Hepatocyte (in vitro differentiated cells): Measurements from ENCODE around the gene KCNN3.

ENCODE experiments used
- CTCF ChIP-seq: fragments of 200-600 bp; sonication (generic); IDR thresholded peaks from 2 replicates; pipeline ENCODE4 v1.5.1; 2016; ENCODE audit warnings: antibody characterized with exemption, mild to moderate bottlenecking; ENCODE audit not compliant: poor library complexity
- EZH2 ChIP-seq: fragments of 200-600 bp; sonication (generic); IDR thresholded peaks from 2 replicates; pipeline ENCODE4 v1.6.1; 2016; ENCODE audit warnings: antibody characterized with exemption, mild to moderate bottlenecking, borderline replicate concordance
- EZH2phosphoT487 ChIP-seq: fragments of 200-600 bp; sonication (generic); IDR thresholded peaks from one replicate; pipeline ENCODE4 v1.6.1; 2018; ENCODE audit warnings: antibody characterized with exemption, mild to moderate bottlenecking, low read depth, moderate library complexity; ENCODE audit not compliant: unreplicated experiment, severe bottlenecking

DNA sequence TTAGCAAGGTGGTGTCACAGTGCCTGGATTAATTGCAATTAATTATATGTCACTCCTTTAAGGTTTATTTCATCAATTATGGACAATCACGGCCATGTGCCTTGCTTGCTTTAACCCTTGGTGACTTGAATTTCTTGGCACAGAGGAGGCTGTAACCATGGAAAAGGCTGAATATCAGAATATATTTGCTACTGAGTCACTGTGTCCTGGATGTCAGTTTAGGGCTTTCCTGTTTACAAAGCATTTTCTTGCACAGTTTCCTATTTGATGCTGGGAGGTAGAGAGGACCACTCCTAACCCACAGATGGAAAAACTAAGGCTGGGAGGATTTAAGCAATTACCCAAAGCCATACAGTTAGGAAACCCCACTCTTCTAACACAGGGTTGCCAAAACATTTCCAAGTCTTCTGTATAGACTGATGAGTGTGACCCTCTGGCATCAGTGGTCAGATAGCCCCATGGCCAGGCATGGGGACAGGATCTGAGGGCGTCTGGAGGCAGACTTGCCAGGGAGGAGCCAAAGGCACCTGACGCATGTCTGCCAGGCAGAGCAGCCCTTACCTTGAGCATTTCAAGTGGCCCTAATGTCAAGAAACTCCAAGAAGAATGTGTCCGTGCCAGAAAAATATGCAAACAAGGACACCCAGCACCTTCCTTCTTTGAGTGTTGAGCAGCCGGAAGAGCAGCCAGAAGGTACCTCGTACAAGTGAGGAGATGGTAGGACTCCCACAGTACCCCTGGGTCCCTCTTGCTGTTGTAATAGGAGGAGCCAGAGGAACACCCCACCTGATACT, 34.4 kb downstream of the KCNN3 start:
- TF ChIP-seq CTCF, result no peak
- TF ChIP-seq EZH2, result no peak
- TF ChIP-seq EZH2phosphoT487, result no peak
